ENCODE measurements around the gene NFIL3.

DNA sequence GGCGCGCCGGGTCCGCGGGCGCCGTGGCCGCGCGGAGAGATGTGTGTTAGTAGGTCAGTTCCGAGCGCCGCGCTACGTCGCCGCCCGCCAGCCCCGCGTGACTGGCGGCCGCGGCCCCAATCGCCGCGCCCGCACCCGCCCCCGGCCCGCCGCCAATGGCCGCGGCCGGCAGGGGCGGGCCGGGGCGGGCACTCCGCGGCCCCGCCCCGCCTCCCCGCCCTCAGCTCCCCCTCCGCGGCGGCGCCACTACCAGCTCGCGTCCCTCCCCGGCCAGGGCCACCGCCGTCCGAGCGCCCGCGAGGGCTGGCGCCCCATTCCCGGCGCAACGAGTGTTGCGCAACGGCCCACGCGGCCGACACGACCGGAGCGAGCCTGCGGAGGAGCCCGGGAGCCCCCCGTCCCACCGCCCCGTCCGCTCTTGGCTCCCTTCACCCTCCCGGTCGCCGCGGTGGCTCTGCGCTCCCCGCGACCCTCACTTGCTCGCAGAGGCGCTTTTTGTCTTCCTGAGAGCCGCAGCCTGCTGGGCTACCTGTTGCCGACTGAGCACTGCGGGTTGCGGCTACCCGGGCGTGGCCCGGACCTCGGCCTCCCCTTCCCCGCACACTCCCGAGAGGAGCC lies at the start of gene NFIL3:
- TF ChIP-seq CTCF (conservative IDR thresholded peaks at IDR 0.05; ENCODE audit: low read depth in 2 of 2) (no peak), EZH2 (IDR thresholded peaks at IDR 0.05; ENCODE audit: low read depth, unreplicated experiment) (no peak), POLR2AphosphoS5 (IDR thresholded peaks at IDR 0.05; ENCODE audit: low read depth) (peak; percentile 74)

All from GM23338 (cell line).